Astrocyte (in vitro differentiated cells and primary cell): ENCODE data around the gene DHPS. TPM values are rescaled to one million over a fixed set of nuclear protein-coding genes. Genes with fewer than 3 reads are reported as not detected.

ENCODE experiments used
- DNase-seq: peaks from one replicate; pipeline ENCODE4 v3.0.0-alpha.2; 2010; ENCODE audit warnings: low read depth
- FAIRE-seq: peaks from 2 replicates; lab custom pipeline; 2011; peaks lifted over from hg19 to GRCh38; lab: Jason Lieb, UNC
- H2AFZ ChIP-seq: 2 replicates; pipeline ENCODE4 v1.6.0; 2012; ENCODE audit warnings: low read depth, low read length, inconsistent platforms
- H3K27ac ChIP-seq: 2 replicates; pipeline ENCODE4 v1.5.1; 2011; ENCODE audit warnings: low read depth, low read length, inconsistent platforms
- H3K27me3 ChIP-seq: 2 replicates; pipeline ENCODE4 v1.6.0; 2011; ENCODE audit warnings: low read length, inconsistent platforms; ENCODE audit not compliant: insufficient read depth
- H3K36me3 ChIP-seq: 2 replicates; pipeline ENCODE4 v1.5.1; 2011; ENCODE audit warnings: low read length, inconsistent platforms; ENCODE audit not compliant: insufficient read depth
- H3K4me1 ChIP-seq: 2 replicates; pipeline ENCODE4 v1.5.1; 2011; ENCODE audit warnings: low read length, inconsistent platforms; ENCODE audit not compliant: insufficient read depth
- H3K4me2 ChIP-seq: 2 replicates; pipeline ENCODE4 v1.6.0; 2012; ENCODE audit warnings: low read length, inconsistent platforms
- H3K4me3 ChIP-seq: 2 replicates; pipeline ENCODE4 v1.5.1; 2011; ENCODE audit warnings: low read depth, mild to moderate bottlenecking, low read length, inconsistent platforms; ENCODE audit not compliant: insufficient read depth
- H3K79me2 ChIP-seq: 2 replicates; pipeline ENCODE4 v1.6.0; 2012; ENCODE audit warnings: mild to moderate bottlenecking, low read length, inconsistent platforms; ENCODE audit not compliant: insufficient read depth
- H3K9ac ChIP-seq: 2 replicates; pipeline ENCODE4 v1.6.0; 2012; ENCODE audit warnings: mild to moderate bottlenecking, low read length, inconsistent platforms
- H3K9me3 ChIP-seq: 2 replicates; pipeline ENCODE4 v1.5.1; 2012; ENCODE audit warnings: low read depth, mild to moderate bottlenecking, low read length, inconsistent platforms; ENCODE audit not compliant: insufficient read depth
- H4K20me1 ChIP-seq: 2 replicates; pipeline ENCODE4 v1.6.0; 2012; ENCODE audit warnings: low read length, inconsistent platforms; ENCODE audit not compliant: insufficient read depth
- H3K27ac Mint-ChIP-seq: one replicate; pipeline ENCODE4 v1.8.0; 2021; ENCODE audit warnings: mild to moderate bottlenecking, mixed read lengths; ENCODE audit not compliant: unreplicated experiment
- H3K27me3 Mint-ChIP-seq: one replicate; pipeline ENCODE4 v1.8.0; 2021; ENCODE audit warnings: low read depth, mixed read lengths; ENCODE audit not compliant: unreplicated experiment
- H3K36me3 Mint-ChIP-seq: one replicate; pipeline ENCODE4 v1.8.0; 2021; ENCODE audit warnings: low read depth, mixed read lengths; ENCODE audit not compliant: unreplicated experiment
- H3K4me1 Mint-ChIP-seq: one replicate; pipeline ENCODE4 v1.8.0; 2021; ENCODE audit warnings: low read depth, mixed read lengths; ENCODE audit not compliant: unreplicated experiment
- H3K4me3 Mint-ChIP-seq: one replicate; pipeline ENCODE4 v1.8.0; 2021; ENCODE audit warnings: mild to moderate bottlenecking, moderate library complexity, mixed read lengths; ENCODE audit not compliant: unreplicated experiment
- H3K9me3 Mint-ChIP-seq: one replicate; pipeline ENCODE4 v1.8.0; 2021; ENCODE audit warnings: mild to moderate bottlenecking, mixed read lengths; ENCODE audit not compliant: unreplicated experiment
- CTCF ChIP-seq: IDR thresholded peaks from 2 replicates; pipeline ENCODE4 v1.5.1; 2011; ENCODE audit warnings: low read depth, mild to moderate bottlenecking, inconsistent platforms, low read length, moderate library complexity; ENCODE audit not compliant: insufficient read depth
- EZH2 ChIP-seq: IDR thresholded peaks from 2 replicates; pipeline ENCODE4 v1.6.1; 2012; ENCODE audit warnings: mild to moderate bottlenecking, low read length, inconsistent platforms; ENCODE audit not compliant: insufficient read depth
- total RNA-seq: library from RNA; stranded (reverse); gene quantifications from 2 replicates; pipeline ENCODE4 v1.2.1, GENCODE V29; 2021

Gene DHPS
- total RNA-seq, 1 donor from 2014 or later: 43.4 TPM

GRCh38 chr19:12638611-12639182 is 43.0 kb downstream of the DHPS start:
- FAIRE-seq: no peak
- H3K36me3 Mint-ChIP-seq: peaks cover 10% of the 10 kb centered on the region

DNA sequence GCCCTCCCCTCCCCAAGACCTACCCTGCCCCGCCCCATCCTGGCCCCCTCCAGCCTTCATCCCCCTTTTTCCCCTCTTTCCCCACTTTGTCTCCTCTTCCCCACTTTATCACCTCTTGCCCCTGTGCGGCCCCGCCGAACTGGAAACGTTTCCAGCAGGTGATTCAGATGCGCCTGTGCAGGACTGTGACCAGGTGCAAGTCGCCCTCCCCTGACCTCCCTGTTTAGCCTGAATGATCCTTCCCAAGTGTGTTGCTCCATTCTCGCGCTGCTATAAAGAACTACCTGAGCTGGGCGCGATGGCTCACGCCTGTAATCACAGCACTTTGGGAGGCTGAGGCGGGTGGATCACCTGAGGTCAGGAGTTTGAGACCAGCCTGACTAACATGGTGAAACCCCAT is 45.0 kb downstream of the DHPS start:
- Histone ChIP-seq H3K27ac (no peak overlapping the region), H3K4me2 (no peak overlapping the region), H3K36me3 (no peaks in the 10 kb centered on the region), H4K20me1 (no peaks in the 10 kb centered on the region), H3K27me3 (no peaks in the 10 kb centered on the region), H3K9ac (no peak overlapping the region), H3K4me1 (peaks cover 5% of the 10 kb centered on the region), H3K79me2 (no peaks in the 10 kb centered on the region), H3K4me3 (no peak overlapping the region), H2AFZ (no peak overlapping the region), H3K9me3 (peaks cover 7% of the 10 kb centered on the region)
- no peak for DNase-seq
- no peak overlapping the region for H3K27ac Mint-ChIP-seq
- no peak overlapping the region for H3K4me3 Mint-ChIP-seq
- FAIRE-seq: no peak
- no peaks in the 10 kb centered on the region for H3K27me3 Mint-ChIP-seq
- TF ChIP-seq EZH2 (no peak), CTCF (no peak)
- H3K4me1 Mint-ChIP-seq: no peaks in the 10 kb centered on the region
- H3K36me3 Mint-ChIP-seq: peaks cover 20% of the 10 kb centered on the region
- peaks cover 8% of the 10 kb centered on the region for H3K9me3 Mint-ChIP-seq

More at GRCh38 chr19:12638611-12639182, 43.0 kb downstream of the DHPS start:
- peaks cover 4% of the 10 kb centered on the region for H3K9me3 ChIP-seq
- no peak overlapping the region for H3K4me3 ChIP-seq
- no peak overlapping the region for H2AFZ ChIP-seq
- H3K9ac ChIP-seq: no peak overlapping the region
- Mint-ChIP-seq H3K4me1 (no peaks in the 10 kb centered on the region), H3K4me3 (no peak overlapping the region), H3K27me3 (no peaks in the 10 kb centered on the region), H3K9me3 (peaks cover 2% of the 10 kb centered on the region), H3K27ac (no peak overlapping the region)
- H3K36me3 ChIP-seq: no peaks in the 10 kb centered on the region
- H3K27me3 ChIP-seq: no peaks in the 10 kb centered on the region
- no peak overlapping the region for H3K27ac ChIP-seq
- H3K79me2 ChIP-seq: no peaks in the 10 kb centered on the region
- no peaks in the 10 kb centered on the region for H4K20me1 ChIP-seq
- H3K4me1 ChIP-seq: peaks cover 5% of the 10 kb centered on the region
- no peak for DNase-seq
- TF ChIP-seq EZH2: no peak
- TF ChIP-seq CTCF: no peak
- H3K4me2 ChIP-seq: no peak overlapping the region

DNA sequence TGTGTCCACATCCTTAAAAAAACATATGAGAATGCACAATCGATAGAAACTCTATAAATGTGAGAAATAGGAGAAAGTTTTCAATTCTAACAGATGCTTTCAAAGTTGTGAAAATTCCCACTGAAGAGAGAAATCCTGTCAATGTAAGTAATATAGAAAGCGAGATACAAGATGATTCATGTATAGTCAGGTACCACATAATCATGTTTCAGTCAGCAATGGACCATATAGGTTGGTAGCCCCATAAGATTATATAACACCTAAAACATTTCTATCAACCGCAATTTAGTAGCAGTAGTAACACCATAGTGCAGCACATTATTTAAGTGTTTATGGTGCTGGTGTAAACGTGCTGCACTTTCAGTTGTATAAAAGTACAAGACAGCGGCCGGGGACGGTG is 52.5 kb downstream of the DHPS start:
- Mint-ChIP-seq H3K27me3 (no peaks in the 10 kb centered on the region), H3K27ac (no peak overlapping the region), H3K4me1 (no peaks in the 10 kb centered on the region), H3K9me3 (peaks cover 64% of the 10 kb centered on the region), H3K4me3 (no peak overlapping the region), H3K36me3 (peaks cover 69% of the 10 kb centered on the region)
- Histone ChIP-seq H4K20me1 (no peaks in the 10 kb centered on the region), H3K4me3 (no peak overlapping the region), H3K9ac (no peak overlapping the region), H2AFZ (no peak overlapping the region), H3K9me3 (peaks cover 49% of the 10 kb centered on the region), H3K4me1 (no peaks in the 10 kb centered on the region), H3K27ac (no peak overlapping the region), H3K4me2 (no peak overlapping the region), H3K79me2 (no peaks in the 10 kb centered on the region), H3K27me3 (no peaks in the 10 kb centered on the region), H3K36me3 (peaks cover 36% of the 10 kb centered on the region)
- DNase-seq: no peak
- TF ChIP-seq EZH2: no peak
- no peak for TF ChIP-seq CTCF
- no peak for FAIRE-seq
